ENCODE results near the gene KLF6.

- TF ChIP-seq POLR2AphosphoS5 (IDR thresholded peaks at IDR 0.05; ENCODE audit: low read depth, low read length) = no peak
- TF ChIP-seq TAF1 (IDR thresholded peaks at IDR 0.05; ENCODE audit: low read depth, low read length) = no peak
- no peak for TF ChIP-seq POLR2A (IDR thresholded peaks at IDR 0.05; ENCODE audit: low read depth, low read length)
- TF ChIP-seq SPI1 (IDR thresholded peaks at IDR 0.05; ENCODE audit: low read depth, low read length) = no peak
Observed at GRCh38 chr10:3763852-3764625, 21.0 kb downstream of the KLF6 start.
